Stimulated activated CD4-positive, alpha-beta T cell treated with anti-CD3 and anti-CD28 coated beads, Interleukin-2, amount 100 ng/mL, for 24 hours (primary cell): Measurements from ENCODE around the gene CLNK.
"Not testable (repeated sequence)": the region's sequence is repeated elsewhere in the genome, so short reads cannot be mapped to it uniquely, and the experiment has no call there.

Experiments
- DNase-seq, 2 donors: peaks; one replicate each; pipeline ENCODE4 v3.0.0-alpha.2; 2020

CLNK gene

GRCh38 chr4:10606483-10607155, 77.9 kb downstream of the CLNK start:
- DNase-seq = no peak

GRCh38 chr4:10605746-10606482, 78.7 kb downstream of the CLNK start:
- no peak for DNase-seq

- DNase-seq = no peak
These were observed 79.5 kb downstream of the CLNK start for GRCh38 chr4:10605031-10605430.

- DNase-seq = no peak
These were observed 85.0 kb downstream of the CLNK start for GRCh38 chr4:10599574-10599973.

GRCh38 chr4:10598829-10599228, 85.7 kb downstream of the CLNK start:
- DNase-seq = no peak

- no peak for DNase-seq
These were observed 87.8 kb downstream of the CLNK start for GRCh38 chr4:10596586-10597290.

- no peak for DNase-seq
These were observed 91.4 kb downstream of the CLNK start for GRCh38 chr4:10593130-10593529.

- no peak for DNase-seq
These were observed 93.7 kb downstream of the CLNK start for GRCh38 chr4:10590896-10591295.

GRCh38 chr4:10589799-10590198, 94.8 kb downstream of the CLNK start:
- no peak for DNase-seq

- DNase-seq = no peak
These were observed 95.2 kb downstream of the CLNK start for GRCh38 chr4:10589321-10589720.

- DNase-seq = peak in 1 of 2 donors; percentile 10
These were observed 96.9 kb downstream of the CLNK start for GRCh38 chr4:10587697-10588096.

GRCh38 chr4:10587296-10587695, 97.3 kb downstream of the CLNK start:
- no peak for DNase-seq

GRCh38 chr4:10584042-10584441, 100.5 kb downstream of the CLNK start:
- DNase-seq = peak in 1 of 2 donors; percentile 4

GRCh38 chr4:10582951-10583350, 101.6 kb downstream of the CLNK start:
- DNase-seq = no peak

GRCh38 chr4:10582059-10582686, 102.4 kb downstream of the CLNK start:
- DNase-seq = peak in 1 of 2 donors; percentile 7

GRCh38 chr4:10581022-10581421, 103.5 kb downstream of the CLNK start:
- DNase-seq = no peak

GRCh38 chr4:10579648-10580047, 104.9 kb downstream of the CLNK start:
- DNase-seq = no peak

- no peak for DNase-seq
These were observed 106.8 kb downstream of the CLNK start for GRCh38 chr4:10577508-10578426.

GRCh38 chr4:10577018-10577417, 107.5 kb downstream of the CLNK start:
- DNase-seq = no peak

GRCh38 chr4:10576236-10576635, 108.3 kb downstream of the CLNK start:
- no peak for DNase-seq

GRCh38 chr4:10575414-10575813, 109.2 kb downstream of the CLNK start:
- DNase-seq = no peak

GRCh38 chr4:10574553-10574952, 110.0 kb downstream of the CLNK start:
- not testable (repeated sequence) for DNase-seq
